IPS-NIHi11 (cell line): ENCODE measurements around the gene MEA1.

Source experiments
- DNase-seq: peaks from one replicate; pipeline ENCODE4 v3.0.0; 2012; ENCODE audit warnings: mixed read lengths, low spot score

MEA1 gene

GRCh38 chr6:43038727-43039126, 25.0 kb upstream of the MEA1 start:
- no peak for DNase-seq

GRCh38 chr6:43037706-43038105, 24.0 kb upstream of the MEA1 start:
- DNase-seq: no peak

GRCh38 chr6:43037197-43037596, 23.5 kb upstream of the MEA1 start:
- DNase-seq: no peak

- DNase-seq: no peak
Measured at GRCh38 chr6:43036712-43037111, 23.0 kb upstream of the MEA1 start.

- no peak for DNase-seq
Measured at GRCh38 chr6:43035495-43036194, 21.9 kb upstream of the MEA1 start.

- no peak for DNase-seq
Measured at GRCh38 chr6:43034190-43034525, 20.4 kb upstream of the MEA1 start.

GRCh38 chr6:43033496-43034189, 19.9 kb upstream of the MEA1 start:
- no peak for DNase-seq

- DNase-seq: no peak
Measured at GRCh38 chr6:43032326-43032725, 18.6 kb upstream of the MEA1 start.

GRCh38 chr6:43029120-43029519, 15.4 kb upstream of the MEA1 start:
- DNase-seq: no peak

GRCh38 chr6:43026365-43026764, 12.6 kb upstream of the MEA1 start:
- DNase-seq: no peak

- DNase-seq: no peak
Measured at GRCh38 chr6:43024436-43024835, 10.7 kb upstream of the MEA1 start.

- DNase-seq: peak; percentile 91
Measured at GRCh38 chr6:43021270-43022047, 7.7 kb upstream of the MEA1 start, which contains the start of gene RRP36. TSS of gene RRP36 (plus strand) at chr6:43021623. CDS start at chr6:43021655, 32 bp downstream.

GRCh38 chr6:43020847-43021246, 7.1 kb upstream of the MEA1 start:
- DNase-seq: peak; percentile 69

GRCh38 chr6:43020052-43020705, 6.4 kb upstream of the MEA1 start:
- DNase-seq: no peak

- no peak for DNase-seq
Measured at GRCh38 chr6:43019152-43019551, 5.4 kb upstream of the MEA1 start.

GRCh38 chr6:43016943-43017334, 3.2 kb upstream of the MEA1 start:
- no peak for DNase-seq

GRCh38 chr6:43016176-43016942, 2.6 kb upstream of the MEA1 start:
- no peak for DNase-seq

- no peak for DNase-seq
Measured at GRCh38 chr6:43014434-43014909, 726 bp upstream of the MEA1 start.

- no peak for DNase-seq
Measured at GRCh38 chr6:43013097-43013842, 476 bp downstream of the MEA1 start.

- DNase-seq: no peak
Measured at GRCh38 chr6:43012364-43012763, 1.4 kb downstream of the MEA1 start.

GRCh38 chr6:43011207-43011606, 2.5 kb downstream of the MEA1 start:
- DNase-seq: no peak
